SIG-M5 treated with dmso at 0.1 percent for 504 hours (cell line): ENCODE measurements around the gene AKT1.

Experiments
- DNase-seq: peaks from one replicate; lab custom pipeline; 2025; ENCODE audit not compliant: unreplicated experiment; lab: John Stamatoyannopoulos, UW

AKT1 gene

DNA sequence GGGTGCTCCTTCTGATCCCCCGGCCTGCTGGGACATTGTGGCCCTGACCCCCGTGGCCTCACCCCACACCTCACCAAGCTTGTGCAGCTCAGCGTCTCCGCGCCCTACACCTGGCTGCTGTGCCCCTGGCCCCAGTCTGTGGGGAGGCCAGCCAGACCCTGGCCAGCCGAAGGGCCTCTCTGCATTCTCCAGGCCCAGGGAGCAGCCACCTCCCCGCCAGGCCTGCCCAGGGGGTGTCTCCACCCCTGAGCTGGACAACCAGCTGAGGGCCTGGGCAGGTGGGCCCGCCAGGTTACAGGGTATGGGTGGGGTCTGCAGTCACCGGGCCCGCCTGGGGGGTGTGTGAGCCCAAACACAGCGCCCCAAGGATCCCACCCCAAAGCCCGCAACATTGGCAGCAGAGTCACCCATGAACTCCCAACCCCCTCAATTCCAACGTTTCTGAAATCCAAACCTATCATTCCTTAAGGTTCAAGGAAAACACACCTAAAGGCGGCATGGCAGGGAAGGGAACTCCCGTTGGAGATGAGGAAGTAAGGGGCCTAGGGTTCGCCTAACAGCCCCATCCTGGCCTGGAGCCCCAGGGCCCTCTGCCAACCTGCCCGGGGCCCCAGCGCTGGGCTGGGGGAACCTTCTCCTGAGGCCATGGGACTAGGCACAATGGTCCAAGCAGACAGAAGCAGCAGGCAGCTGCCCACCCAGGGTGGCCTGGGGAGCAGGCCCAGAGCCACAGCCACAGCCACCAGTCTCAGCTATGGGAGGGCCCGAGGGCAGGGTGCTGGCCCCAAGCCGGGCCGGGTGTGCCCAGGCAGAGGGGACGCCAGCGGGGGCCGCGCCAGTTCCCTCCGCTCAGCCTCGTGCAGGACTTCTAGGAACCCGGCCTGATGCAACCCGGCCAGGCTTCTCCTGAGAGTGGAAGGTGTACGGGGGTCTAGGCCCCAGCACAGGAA, 8.5 kb downstream of the AKT1 start:
- DNase-seq = no peak

DNA sequence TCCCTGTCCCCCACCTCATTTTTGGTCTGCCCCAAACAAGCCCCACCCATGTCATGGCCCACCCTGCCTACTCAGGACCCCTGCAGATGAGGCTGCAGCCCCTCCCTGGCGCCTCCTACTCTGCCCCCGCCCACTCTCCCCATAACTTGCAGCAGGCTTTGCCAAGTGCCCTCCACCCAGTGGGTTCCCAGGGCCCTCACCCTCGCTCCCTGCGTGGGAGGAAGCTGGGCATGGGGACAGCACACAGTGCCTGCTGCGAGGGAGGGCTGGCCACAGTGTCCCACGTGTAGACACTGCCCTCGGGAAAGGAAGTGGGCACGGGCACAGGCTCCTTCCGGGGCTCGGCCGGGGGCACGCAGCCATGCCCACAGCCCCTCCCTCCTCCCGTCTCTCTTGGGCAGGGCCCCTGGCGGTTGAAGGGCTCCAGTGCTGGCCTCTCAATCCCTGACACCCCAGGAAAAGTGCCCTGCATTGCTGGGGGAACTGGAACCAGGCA, 9.4 kb downstream of the AKT1 start:
- no peak for DNase-seq

DNA sequence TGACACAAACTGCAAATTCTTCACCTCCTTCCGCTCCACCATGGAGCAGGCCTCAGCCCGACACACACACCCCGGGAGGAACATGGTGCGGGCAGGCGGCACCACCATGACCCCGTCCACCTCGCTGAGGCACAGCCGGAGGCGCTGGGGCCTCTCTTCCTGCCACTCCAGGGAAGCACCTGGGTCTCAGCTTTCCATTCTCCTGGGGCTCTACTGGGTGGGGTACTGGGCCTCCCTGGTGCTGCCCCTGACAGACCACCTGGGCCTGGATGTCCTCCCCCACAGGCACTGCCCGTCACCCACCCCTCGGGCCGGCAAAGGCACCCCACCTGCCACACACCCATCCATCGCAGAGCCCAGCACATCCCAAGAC, 9.9 kb downstream of the AKT1 start:
- DNase-seq = no peak

GRCh38 chr14:104784846-104785707, 10.5 kb downstream of the AKT1 start:
- DNase-seq = no peak

GRCh38 chr14:104784218-104784568, 11.4 kb downstream of the AKT1 start:
- no peak for DNase-seq

- no peak for DNase-seq
These were observed 11.9 kb downstream of the AKT1 start for GRCh38 chr14:104783484-104784217.

DNA sequence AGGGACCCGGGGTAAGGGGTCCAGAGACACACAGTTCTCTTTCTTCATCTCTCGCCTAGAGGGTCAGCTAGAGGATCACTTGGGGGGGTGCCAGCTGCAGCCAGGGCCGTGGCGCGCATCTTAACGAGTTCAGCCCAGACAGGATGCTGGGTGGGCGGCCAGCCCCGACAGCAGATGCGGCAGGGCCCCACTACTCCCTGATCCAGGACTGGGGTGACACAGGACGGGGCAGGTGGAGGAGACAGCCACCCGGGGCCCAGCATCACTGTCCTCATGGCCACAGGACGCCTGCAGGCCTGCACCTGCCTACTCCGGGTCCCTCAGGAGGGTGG, 12.8 kb downstream of the AKT1 start:
- no peak for DNase-seq

DNA sequence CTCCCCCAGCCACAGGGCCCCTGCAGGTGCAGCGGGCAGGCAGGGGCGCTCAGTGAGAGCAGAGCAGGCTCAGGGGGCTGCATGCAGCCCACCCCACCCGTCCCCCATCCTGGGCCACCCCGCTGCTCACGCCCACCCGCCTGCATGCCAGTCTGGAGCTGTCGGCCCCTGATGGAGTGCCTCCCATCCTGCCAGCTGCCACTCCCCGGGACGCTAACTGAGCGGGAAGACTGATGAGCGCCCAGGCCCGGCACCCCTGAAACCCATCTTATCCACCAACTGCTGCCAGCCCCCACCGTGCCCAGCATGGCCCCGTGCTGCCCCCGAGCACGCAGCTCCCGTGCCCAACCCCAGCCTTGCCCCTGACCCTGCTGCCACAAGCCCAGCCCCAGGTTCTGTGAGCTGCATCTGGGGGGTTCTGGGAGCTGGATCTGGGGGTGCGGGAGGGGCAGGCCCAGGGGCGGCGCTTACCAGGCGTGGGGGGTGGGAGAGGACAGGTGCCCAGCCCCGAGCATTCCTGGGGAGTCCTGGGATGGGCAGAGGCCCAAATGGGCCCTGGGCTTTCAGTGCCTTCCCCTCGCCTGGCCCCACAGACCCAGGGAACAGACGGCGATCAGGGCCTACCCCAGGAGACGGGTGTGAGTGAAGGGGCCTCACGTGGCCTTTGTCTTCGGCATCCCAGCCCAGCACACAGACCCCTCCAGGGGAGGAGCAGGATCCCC, 13.3 kb downstream of the AKT1 start:
- no peak for DNase-seq

DNA sequence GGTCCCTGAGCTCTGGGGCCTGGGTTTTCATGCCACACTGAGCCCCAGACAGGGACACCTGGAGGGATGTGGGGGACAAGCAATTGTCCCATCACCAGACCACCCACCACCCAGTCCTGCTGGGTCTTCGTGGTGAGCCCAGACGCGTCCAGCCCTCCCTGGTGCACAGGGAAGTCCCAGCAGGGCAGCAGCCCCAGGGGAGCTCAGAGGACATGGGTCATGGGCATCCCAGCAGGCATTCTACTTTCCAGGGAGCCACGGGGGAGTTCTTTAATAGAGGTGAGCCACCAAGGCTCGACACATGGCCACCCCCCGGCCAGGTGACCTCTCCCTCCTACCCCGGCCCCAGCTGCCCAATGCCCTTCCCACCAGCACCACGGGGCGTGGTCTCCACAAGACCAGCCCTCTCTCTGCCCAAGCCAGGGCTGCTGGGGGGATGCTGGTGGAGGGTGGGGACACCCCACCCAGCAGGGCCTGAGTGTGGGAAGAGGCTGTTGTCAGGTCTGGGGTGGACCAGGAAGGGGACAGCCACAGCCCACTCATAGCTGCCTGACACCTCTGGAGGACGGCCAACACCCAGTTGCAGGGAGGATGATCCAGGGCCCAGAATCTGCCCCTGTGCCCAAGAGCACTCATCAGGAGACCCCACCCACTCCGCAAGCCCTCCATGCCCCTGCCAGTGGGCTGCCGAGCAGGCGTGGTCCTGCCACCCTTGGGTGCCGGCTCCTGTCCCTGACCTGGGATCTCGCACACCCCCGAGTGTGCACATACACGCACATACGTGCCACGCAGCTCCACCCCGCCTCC, 14.1 kb downstream of the AKT1 start:
- no peak for DNase-seq

- no peak for DNase-seq
These were observed 15.0 kb downstream of the AKT1 start for GRCh38 chr14:104780513-104781030.

GRCh38 chr14:104779776-104780512, 15.6 kb downstream of the AKT1 start:
- DNase-seq = no peak

GRCh38 chr14:104778694-104779331, 16.7 kb downstream of the AKT1 start:
- DNase-seq = no peak

GRCh38 chr14:104777808-104778249, 17.7 kb downstream of the AKT1 start:
- no peak for DNase-seq

DNA sequence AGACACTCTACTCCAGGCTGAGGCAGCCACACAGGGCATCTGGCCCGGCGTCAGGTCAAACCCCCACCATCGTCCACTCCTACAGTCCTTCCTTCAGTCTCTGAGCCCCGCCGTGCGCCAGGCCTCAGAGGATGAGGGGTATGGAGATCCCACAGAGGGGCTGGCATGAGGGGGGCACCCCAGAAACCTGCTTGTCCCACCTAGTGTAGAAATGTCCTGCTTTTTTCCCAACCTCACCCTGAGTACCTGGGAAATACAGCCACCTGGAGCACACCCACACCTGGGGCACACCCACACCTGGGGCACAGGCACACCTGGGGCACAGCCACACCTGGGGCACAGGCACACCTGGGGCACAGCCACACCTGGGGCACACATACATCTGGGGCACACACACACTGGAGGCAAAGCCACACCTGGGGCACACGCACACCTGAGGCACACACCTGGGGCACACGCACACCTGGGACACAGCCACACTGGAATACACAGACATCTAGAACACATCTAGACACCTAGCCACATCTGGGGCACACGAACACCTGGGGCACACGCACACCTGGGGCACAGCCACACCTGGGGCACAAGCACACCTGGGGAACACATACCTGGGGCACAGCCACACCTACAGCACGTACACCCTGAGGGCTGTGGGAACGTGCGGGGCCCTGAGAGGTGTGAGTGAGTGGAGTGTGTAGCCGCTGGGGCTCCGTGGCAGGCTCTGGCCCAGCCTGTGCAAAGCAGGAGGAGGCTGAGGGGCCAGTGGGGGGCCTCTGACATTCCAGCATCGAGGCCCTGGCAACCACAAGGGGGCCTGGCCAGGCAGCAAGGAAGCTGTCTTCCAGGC, 18.4 kb downstream of the AKT1 start:
- no peak for DNase-seq

DNA sequence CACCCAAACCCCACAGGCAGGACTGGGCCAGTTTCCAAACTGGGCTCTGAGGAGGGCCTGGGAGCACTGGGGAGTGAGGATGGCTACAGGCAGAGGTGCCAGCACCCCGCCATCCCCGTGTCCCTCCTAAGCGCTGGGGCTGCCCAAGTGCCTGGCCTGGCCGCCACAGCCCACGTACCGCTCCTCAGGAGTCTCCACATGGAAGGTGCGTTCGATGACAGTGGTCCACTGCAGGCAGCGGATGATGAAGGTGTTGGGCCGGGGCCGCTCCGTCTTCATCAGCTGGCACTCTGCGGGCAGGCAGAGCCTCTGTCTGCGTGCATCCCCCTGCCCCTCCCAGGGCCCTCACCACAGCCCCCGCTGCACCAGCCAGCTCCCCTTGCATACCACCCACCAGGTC, 19.1 kb downstream of the AKT1 start:
- no peak for DNase-seq

DNA sequence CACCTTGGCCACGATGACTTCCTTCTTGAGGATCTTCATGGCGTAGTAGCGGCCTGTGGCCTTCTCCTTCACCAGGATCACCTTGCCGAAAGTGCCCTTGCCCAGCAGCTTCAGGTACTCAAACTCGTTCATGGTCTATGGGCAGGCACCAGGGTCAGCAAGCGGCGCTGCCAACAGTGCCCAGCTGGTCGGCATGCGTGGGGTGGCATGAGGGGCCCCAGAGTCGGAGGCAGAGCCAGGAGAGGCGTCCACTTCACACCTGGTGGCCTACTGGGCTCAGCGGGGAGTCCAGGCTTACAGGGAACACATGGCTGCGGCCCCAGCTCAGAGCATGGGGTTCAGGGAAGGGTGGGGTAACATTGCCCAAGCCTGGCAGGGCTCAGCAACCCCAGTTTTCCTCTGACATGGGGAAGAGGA, 20.5 kb downstream of the AKT1 start:
- no peak for DNase-seq

- peak; percentile 53 for DNase-seq
These were observed 21.0 kb downstream of the AKT1 start for GRCh38 chr14:104774453-104775072.
